Activated T-helper 1 cell treated with anti-CD3 and anti-CD28 coated beads, Interleukin-12 subunit alpha, Interleukin-12 subunit beta, Interleukin-2, Interleukin-4 antibody, amounts not matched to agents 30 ng/mL and 10 ng/mL and 1 ng/mL, durations not matched to agents 14 hours and 24 hours and 36 hours (primary cell): ENCODE data around the gene CACNA1C. TPM values are rescaled to one million over a fixed set of nuclear protein-coding genes. Genes with fewer than 3 reads are reported as not detected.
"Not testable (repeated sequence)": the region's sequence is repeated elsewhere in the genome, so short reads cannot be mapped to it uniquely, and the experiment has no call there.

Experiments used
- DNase-seq: peaks from one replicate; pipeline ENCODE4 v3.0.0; 2021; ENCODE audit warnings: low spot score
- H3K27ac Mint-ChIP-seq: one replicate; pipeline ENCODE4 v1.8.0; 2021; ENCODE audit warnings: mild to moderate bottlenecking, mixed read lengths
- H3K27me3 Mint-ChIP-seq: one replicate; pipeline ENCODE4 v1.8.0; 2022; ENCODE audit warnings: mild to moderate bottlenecking, moderate library complexity, mixed read lengths; ENCODE audit not compliant: insufficient read depth
- H3K36me3 Mint-ChIP-seq: one replicate; pipeline ENCODE4 v1.8.0; 2021; ENCODE audit warnings: low read depth, mixed read lengths
- H3K4me1 Mint-ChIP-seq: one replicate; pipeline ENCODE4 v1.8.0; 2021; ENCODE audit warnings: low read depth, mixed read lengths
- H3K4me3 Mint-ChIP-seq: one replicate; pipeline ENCODE4 v1.8.0; 2021; ENCODE audit warnings: mild to moderate bottlenecking, moderate library complexity, mixed read lengths
- H3K9me3 Mint-ChIP-seq: one replicate; pipeline ENCODE4 v1.8.0; 2021; ENCODE audit warnings: mixed read lengths
- intact Hi-C: fragments of 100-400 bp; cut with micrococcal nuclease; formaldehyde crosslinking; loops from one replicate; pipeline ENCODE4 v1.15.1; 2024
- total RNA-seq: library from RNA; stranded (reverse); gene quantifications from 2 replicates; pipeline ENCODE4 v1.2.3, GENCODE V29; 2022

Gene CACNA1C
- total RNA-seq, 1 donor from 2014 or later = 0.18 TPM

- Mint-ChIP-seq H3K4me3 (no peak overlapping the region), H3K9me3 (peaks cover 13% of the 10 kb centered on the region), H3K36me3 (no peaks in the 10 kb centered on the region), H3K27me3 (peaks cover 1% of the 10 kb centered on the region), H3K4me1 (no peaks in the 10 kb centered on the region), H3K27ac (no peak overlapping the region)
- no peak for DNase-seq
- intact Hi-C loops = no loop called here
Observed at GRCh38 chr12:2251526-2252209, 198.9 kb downstream of the CACNA1C start.

- Mint-ChIP-seq H3K4me1 (no peaks in the 10 kb centered on the region), H3K4me3 (no peak overlapping the region), H3K27me3 (peaks cover 6% of the 10 kb centered on the region), H3K36me3 (no peaks in the 10 kb centered on the region), H3K27ac (no peak overlapping the region), H3K9me3 (peaks cover 13% of the 10 kb centered on the region)
- intact Hi-C loops = no loop called here
- no peak for DNase-seq
Observed at GRCh38 chr12:2255311-2255710, 202.5 kb downstream of the CACNA1C start.

GRCh38 chr12:2255731-2256130 is 202.9 kb downstream of the CACNA1C start:
- H3K4me3 Mint-ChIP-seq, H3K27me3 Mint-ChIP-seq, DNase-seq, intact Hi-C loops, H3K27ac Mint-ChIP-seq, H3K4me1 Mint-ChIP-seq, H3K36me3 Mint-ChIP-seq: not testable (repeated sequence)
- H3K9me3 Mint-ChIP-seq = peaks cover 13% of the 10 kb centered on the region

- intact Hi-C loops = no loop called here
- H3K4me1 Mint-ChIP-seq = no peaks in the 10 kb centered on the region
- no peak overlapping the region for H3K4me3 Mint-ChIP-seq
- peaks cover 13% of the 10 kb centered on the region for H3K9me3 Mint-ChIP-seq
- DNase-seq = no peak
- H3K27me3 Mint-ChIP-seq = peaks cover 6% of the 10 kb centered on the region
- no peak overlapping the region for H3K27ac Mint-ChIP-seq
- H3K36me3 Mint-ChIP-seq = no peaks in the 10 kb centered on the region
Observed at GRCh38 chr12:2256453-2256852, 203.7 kb downstream of the CACNA1C start.

GRCh38 chr12:2256915-2257314 is 204.1 kb downstream of the CACNA1C start:
- Mint-ChIP-seq H3K9me3 (peaks cover 13% of the 10 kb centered on the region), H3K27me3 (peaks cover 4% of the 10 kb centered on the region), H3K4me1 (no peaks in the 10 kb centered on the region), H3K36me3 (no peaks in the 10 kb centered on the region), H3K27ac (no peak overlapping the region), H3K4me3 (no peak overlapping the region)
- intact Hi-C loops = no loop called here
- DNase-seq = no peak

GRCh38 chr12:2258025-2258424 is 205.2 kb downstream of the CACNA1C start:
- Mint-ChIP-seq H3K27ac (no peak overlapping the region), H3K9me3 (peaks cover 13% of the 10 kb centered on the region), H3K36me3 (no peaks in the 10 kb centered on the region), H3K4me1 (no peaks in the 10 kb centered on the region), H3K27me3 (peaks cover 4% of the 10 kb centered on the region), H3K4me3 (no peak overlapping the region)
- no peak for DNase-seq
- intact Hi-C loops = no loop called here

GRCh38 chr12:2259369-2259768 is 206.6 kb downstream of the CACNA1C start:
- Mint-ChIP-seq H3K4me1 (no peaks in the 10 kb centered on the region), H3K27ac (no peak overlapping the region), H3K9me3 (peaks cover 13% of the 10 kb centered on the region), H3K4me3 (no peak overlapping the region), H3K36me3 (no peaks in the 10 kb centered on the region), H3K27me3 (peaks cover 4% of the 10 kb centered on the region)
- DNase-seq = no peak
- intact Hi-C loops = no loop called here

- H3K36me3 Mint-ChIP-seq = no peaks in the 10 kb centered on the region
- no peaks in the 10 kb centered on the region for H3K4me1 Mint-ChIP-seq
- intact Hi-C loops = no loop called here
- H3K27ac Mint-ChIP-seq = no peak overlapping the region
- no peak overlapping the region for H3K4me3 Mint-ChIP-seq
- H3K27me3 Mint-ChIP-seq = peaks cover 4% of the 10 kb centered on the region
- peaks cover 6% of the 10 kb centered on the region for H3K9me3 Mint-ChIP-seq
- DNase-seq = no peak
Observed at GRCh38 chr12:2260441-2260840, 207.7 kb downstream of the CACNA1C start.

GRCh38 chr12:2261708-2262107 is 208.9 kb downstream of the CACNA1C start:
- H3K9me3 Mint-ChIP-seq = no peaks in the 10 kb centered on the region
- DNase-seq = no peak
- no peak overlapping the region for H3K27ac Mint-ChIP-seq
- H3K4me3 Mint-ChIP-seq = no peak overlapping the region
- intact Hi-C loops = no loop called here
- H3K27me3 Mint-ChIP-seq = peaks cover 4% of the 10 kb centered on the region
- no peaks in the 10 kb centered on the region for H3K4me1 Mint-ChIP-seq
- H3K36me3 Mint-ChIP-seq = no peaks in the 10 kb centered on the region

- Mint-ChIP-seq H3K4me3 (no peak overlapping the region), H3K36me3 (no peaks in the 10 kb centered on the region), H3K27ac (no peak overlapping the region), H3K27me3 (peaks cover 4% of the 10 kb centered on the region), H3K4me1 (no peaks in the 10 kb centered on the region), H3K9me3 (no peaks in the 10 kb centered on the region)
- no peak for DNase-seq
- intact Hi-C loops = no loop called here
Observed at GRCh38 chr12:2262449-2262848, 209.7 kb downstream of the CACNA1C start.

GRCh38 chr12:2263901-2264300 is 211.1 kb downstream of the CACNA1C start:
- H3K9me3 Mint-ChIP-seq = no peaks in the 10 kb centered on the region
- H3K4me1 Mint-ChIP-seq = no peaks in the 10 kb centered on the region
- no peak overlapping the region for H3K4me3 Mint-ChIP-seq
- H3K27me3 Mint-ChIP-seq = peaks cover 4% of the 10 kb centered on the region
- intact Hi-C loops = no loop called here
- H3K27ac Mint-ChIP-seq = no peak overlapping the region
- DNase-seq = no peak
- no peaks in the 10 kb centered on the region for H3K36me3 Mint-ChIP-seq

- DNase-seq = no peak
- Mint-ChIP-seq H3K9me3 (no peaks in the 10 kb centered on the region), H3K27ac (no peak overlapping the region), H3K4me1 (no peaks in the 10 kb centered on the region), H3K27me3 (peaks cover 4% of the 10 kb centered on the region), H3K4me3 (no peak overlapping the region), H3K36me3 (no peaks in the 10 kb centered on the region)
- intact Hi-C loops = no loop called here
Observed at GRCh38 chr12:2264651-2265232, 212.0 kb downstream of the CACNA1C start.

- no peak overlapping the region for H3K27ac Mint-ChIP-seq
- intact Hi-C loops = no loop called here
- H3K36me3 Mint-ChIP-seq = no peaks in the 10 kb centered on the region
- no peaks in the 10 kb centered on the region for H3K9me3 Mint-ChIP-seq
- H3K4me3 Mint-ChIP-seq = no peak overlapping the region
- DNase-seq = no peak
- H3K4me1 Mint-ChIP-seq = no peaks in the 10 kb centered on the region
- H3K27me3 Mint-ChIP-seq = peaks cover 3% of the 10 kb centered on the region
Observed at GRCh38 chr12:2265461-2266167, 212.8 kb downstream of the CACNA1C start.
